Cardiac muscle cell (in vitro differentiated cells and primary cell): ENCODE measurements around the gene ONECUT3. TPM values are rescaled to one million over a fixed set of nuclear protein-coding genes. Genes with fewer than 3 reads are reported as not detected.

ENCODE experiments used
- DNase-seq, 2 donors: peaks; one replicate each; pipeline versions ENCODE4 v3.0.0 to v3.0.0-alpha.2; 2010 to 2017; ENCODE audit warnings: low read depth in 1 of 2, low spot score in 1 of 2
- H3K27ac ChIP-seq: fragments of 200-600 bp; sonication (generic); 2 replicates; pipeline ENCODE4 v1.5.1; 2016
- H3K27me3 ChIP-seq: fragments of 200-600 bp; sonication (generic); 2 replicates; pipeline ENCODE4 v1.6.0; 2016; ENCODE audit warnings: control low read depth
- H3K36me3 ChIP-seq: fragments of 200-600 bp; sonication (generic); 2 replicates; pipeline ENCODE4 v1.5.1; 2016; ENCODE audit warnings: control low read depth
- H3K4me1 ChIP-seq: fragments of 200-600 bp; sonication (generic); 2 replicates; pipeline ENCODE4 v1.8.1; 2017; ENCODE audit warnings: low read depth, mild to moderate bottlenecking, mixed run types
- H3K4me3 ChIP-seq: fragments of 200-600 bp; sonication (generic); 2 replicates; pipeline ENCODE4 v1.5.1; 2016; ENCODE audit warnings: mild to moderate bottlenecking
- H3K9me3 ChIP-seq: fragments of 200-600 bp; sonication (generic); 2 replicates; pipeline ENCODE4 v1.5.1; 2017; ENCODE audit warnings: low read depth, mild to moderate bottlenecking, control low read depth
- CTCF ChIP-seq: IDR thresholded peaks from 2 replicates; pipeline ENCODE4 v1.5.1; 2012; ENCODE audit warnings: low read depth, mild to moderate bottlenecking, low read length
- polyA plus RNA-seq: library from polyadenylated mRNA; unstranded; fragments of >200 nt; fragmentation: Nextera tagmentation; extraction: Ambion mirVana; gene quantifications from 2 replicates; pipeline ENCODE4 v1.2.1, GENCODE V29; 2016
- total RNA-seq: library from RNA; depleted of rRNA; stranded (reverse); fragments of >200 nt; gene quantifications from 2 replicates; pipeline ENCODE4 v1.2.3, GENCODE V29; 2016

The ONECUT3 gene
- total and polyA plus RNA-seq, 2 experiments from 2014 or later = not detected

GRCh38 chr19:1761528-1762242 is 8.4 kb downstream of the ONECUT3 start:
- no peaks in the 10 kb centered on the region for H3K9me3 ChIP-seq
- H3K4me3 ChIP-seq = no peak overlapping the region
- no peaks in the 10 kb centered on the region for H3K36me3 ChIP-seq
- H3K27me3 ChIP-seq = peaks cover 100% of the 10 kb centered on the region
- no peak overlapping the region for H3K27ac ChIP-seq
- no peak for TF ChIP-seq CTCF
- DNase-seq = no peak
- H3K4me1 ChIP-seq = no peaks in the 10 kb centered on the region

GRCh38 chr19:1762243-1763117 is 9.2 kb downstream of the ONECUT3 start:
- peaks cover 100% of the 10 kb centered on the region for H3K27me3 ChIP-seq
- no peaks in the 10 kb centered on the region for H3K36me3 ChIP-seq
- no peak overlapping the region for H3K4me3 ChIP-seq
- H3K4me1 ChIP-seq = no peaks in the 10 kb centered on the region
- H3K27ac ChIP-seq = no peak overlapping the region
- DNase-seq = no peak
- H3K9me3 ChIP-seq = no peaks in the 10 kb centered on the region
- TF ChIP-seq CTCF = no peak

- Histone ChIP-seq H3K36me3 (no peaks in the 10 kb centered on the region), H3K27ac (no peak overlapping the region), H3K9me3 (no peaks in the 10 kb centered on the region), H3K4me1 (no peaks in the 10 kb centered on the region), H3K4me3 (no peak overlapping the region), H3K27me3 (peaks cover 100% of the 10 kb centered on the region)
- DNase-seq = no peak
- TF ChIP-seq CTCF = no peak
Observed at GRCh38 chr19:1763648-1764639, 10.6 kb downstream of the ONECUT3 start.

- no peaks in the 10 kb centered on the region for H3K4me1 ChIP-seq
- DNase-seq = no peak
- no peaks in the 10 kb centered on the region for H3K36me3 ChIP-seq
- H3K27me3 ChIP-seq = peaks cover 100% of the 10 kb centered on the region
- H3K9me3 ChIP-seq = no peaks in the 10 kb centered on the region
- TF ChIP-seq CTCF = no peak
- H3K4me3 ChIP-seq = no peak overlapping the region
- no peak overlapping the region for H3K27ac ChIP-seq
Observed at GRCh38 chr19:1764729-1765128, 11.4 kb downstream of the ONECUT3 start.
